DND-41 (cell line): ENCODE data around the gene RPP25L.
A peak's percentile ranks its signal among the peaks of the same experiment; 100 is the strongest.
"Not testable (repeated sequence)": the region's sequence is repeated elsewhere in the genome, so short reads cannot be mapped to it uniquely, and the experiment has no call there.

Source experiments
- ATAC-seq: fragments of 200-7000 bp; cut with Tn5 transposase; 3 replicates; pipeline ENCODE4 v1.9.1; 2021; ENCODE audit warnings: low read depth; ENCODE audit not compliant: insufficient read depth
- DNase-seq: peaks from one replicate; pipeline ENCODE4 v3.0.0-alpha.2; 2020
- H2AFZ ChIP-seq: 2 replicates; pipeline ENCODE4 v1.6.0; 2012; ENCODE audit warnings: low read depth, low read length
- H3K27ac ChIP-seq: 2 replicates; pipeline ENCODE4 v1.5.1; 2012; ENCODE audit warnings: low read length, inconsistent platforms
- H3K27me3 ChIP-seq: fragments of 200-600 bp; sonication (generic); 2 replicates; pipeline ENCODE4 v1.6.0; 2012; ENCODE audit warnings: low read length, mild to moderate bottlenecking, inconsistent platforms; ENCODE audit not compliant: insufficient read depth, poor library complexity
- H3K36me3 ChIP-seq: 2 replicates; pipeline ENCODE4 v1.5.1; 2012; ENCODE audit warnings: low read length, inconsistent platforms; ENCODE audit not compliant: insufficient read depth
- H3K4me1 ChIP-seq: 2 replicates; pipeline ENCODE4 v1.5.1; 2012; ENCODE audit warnings: mild to moderate bottlenecking, low read length; ENCODE audit not compliant: insufficient read depth
- H3K4me2 ChIP-seq: 2 replicates; pipeline ENCODE4 v1.6.0; 2012; ENCODE audit warnings: mild to moderate bottlenecking, moderate library complexity, low read length, inconsistent platforms; ENCODE audit not compliant: insufficient read depth
- H3K4me3 ChIP-seq, 2 experiments: fragments of 200-600 bp in 1 of 2; shearing (Covaris generic) in 1 of 2; 2 replicates each; pipeline ENCODE4 v1.5.1; 2012 to 2016; ENCODE audit warnings: inconsistent platforms in 2 of 2, low read length in 2 of 2, mild to moderate bottlenecking in 2 of 2, low read depth in 1 of 2, moderate library complexity in 1 of 2
- H3K79me2 ChIP-seq: 2 replicates; pipeline ENCODE4 v1.6.0; 2012; ENCODE audit warnings: low read length, inconsistent platforms; ENCODE audit not compliant: insufficient read depth
- H3K9ac ChIP-seq: 2 replicates; pipeline ENCODE4 v1.6.0; 2012; ENCODE audit warnings: low read depth, mild to moderate bottlenecking, inconsistent platforms, low read length, moderate library complexity
- H3K9me3 ChIP-seq: 2 replicates; pipeline ENCODE4 v1.5.1; 2012; ENCODE audit warnings: low read length, moderate library complexity, mild to moderate bottlenecking, inconsistent platforms; ENCODE audit not compliant: insufficient read depth, severe bottlenecking
- H4K20me1 ChIP-seq: 2 replicates; pipeline ENCODE4 v1.6.0; 2012; ENCODE audit warnings: low read length; ENCODE audit not compliant: insufficient read depth
- CTCF ChIP-seq: IDR thresholded peaks from 2 replicates; pipeline ENCODE4 v1.5.1; 2012; ENCODE audit warnings: borderline replicate concordance, low read length, moderate library complexity, mild to moderate bottlenecking; ENCODE audit not compliant: poor library complexity, severe bottlenecking; ENCODE audit errors: extremely low read depth
- EZH2 ChIP-seq: IDR thresholded peaks from 3 replicates; pipeline ENCODE4 v1.6.1; 2012; ENCODE audit warnings: borderline replicate concordance, low read depth, mild to moderate bottlenecking, moderate library complexity, low read length, inconsistent platforms; ENCODE audit not compliant: severe bottlenecking

The RPP25L gene

GRCh38 chr9:34644766-34645314 lies 32.9 kb upstream of the RPP25L start:
- Histone ChIP-seq H3K9me3 (no peaks in the 10 kb centered on the region), H3K4me3 (no peak overlapping the region), H3K4me2 (no peak overlapping the region), H3K27me3 (no peaks in the 10 kb centered on the region), H3K36me3 (peaks cover 25% of the 10 kb centered on the region), H2AFZ (no peak overlapping the region), H4K20me1 (0 out of 2 replicates have a peak, but pooled peaks cover 3% of the 10 kb centered on the region), H3K79me2 (peaks cover 16% of the 10 kb centered on the region), H3K9ac (no peak overlapping the region), H3K4me1 (peaks cover 26% of the 10 kb centered on the region), H3K27ac (no peak overlapping the region)
- DNase-seq (no peak), ATAC-seq (no peak)
- no peak for TF ChIP-seq EZH2
- no peak for TF ChIP-seq CTCF

DNA sequence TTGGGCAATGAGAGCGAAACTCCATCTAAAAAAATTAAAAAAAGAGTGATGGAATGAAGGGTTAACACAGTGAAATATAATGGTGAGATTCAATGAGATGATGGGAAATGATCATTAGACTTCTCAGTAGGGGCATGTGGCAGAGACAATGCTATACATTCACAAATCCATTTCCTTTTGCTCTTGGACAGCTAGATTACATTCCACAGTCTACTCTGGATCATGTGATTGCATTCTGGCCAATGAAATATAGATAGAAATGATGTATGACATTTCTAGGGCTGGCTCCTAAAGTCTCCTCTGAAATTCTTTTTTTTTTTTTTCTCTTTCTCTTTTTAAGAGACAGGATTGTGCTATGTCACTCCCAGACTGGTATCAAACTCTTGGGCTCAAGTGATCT lies 30.8 kb upstream of the RPP25L start:
- H3K27ac ChIP-seq: no peak overlapping the region
- no peak for ATAC-seq

DNA sequence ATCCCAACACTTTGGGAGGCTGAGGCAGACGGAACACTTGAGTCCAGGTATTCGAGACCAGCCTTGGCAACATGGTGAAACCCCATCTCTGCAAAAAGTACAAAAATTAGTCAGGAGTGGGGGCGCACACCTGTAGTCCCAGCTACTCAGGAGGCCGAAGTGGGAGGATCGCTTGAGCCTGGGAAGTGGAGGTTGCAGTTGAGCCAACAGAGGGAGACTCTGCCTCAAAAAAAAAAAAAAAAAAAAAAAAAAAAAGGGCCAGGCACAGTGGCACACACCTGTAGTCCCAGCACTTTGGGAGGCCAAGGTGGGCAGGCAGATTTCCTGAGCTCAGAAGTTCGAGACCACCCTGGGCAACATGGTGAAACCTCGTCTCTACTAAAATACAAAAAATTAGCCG lies 27.4 kb upstream of the RPP25L start:
- peaks cover 15% of the 10 kb centered on the region for H3K36me3 ChIP-seq
- not testable (repeated sequence) for H3K9me3 ChIP-seq, H3K4me3 ChIP-seq, DNase-seq, ATAC-seq, H3K27ac ChIP-seq, H3K9ac ChIP-seq, H3K4me2 ChIP-seq, H3K27me3 ChIP-seq, H2AFZ ChIP-seq
- H3K4me1 ChIP-seq: peaks cover 33% of the 10 kb centered on the region
- H3K79me2 ChIP-seq: peaks cover 25% of the 10 kb centered on the region
- H4K20me1 ChIP-seq: peaks cover 13% of the 10 kb centered on the region

More for the DNA sequence above, 30.8 kb upstream of the RPP25L start:
- Histone ChIP-seq H3K4me1 (peaks cover 25% of the 10 kb centered on the region), H3K36me3 (peaks cover 4% of the 10 kb centered on the region; the same call in 1 of the 2 replicates), H2AFZ (no peak overlapping the region), H3K4me3 (no peak overlapping the region), H3K27me3 (no peaks in the 10 kb centered on the region), H3K9ac (no peak overlapping the region), H3K79me2 (peaks cover 12% of the 10 kb centered on the region), H3K9me3 (no peaks in the 10 kb centered on the region), H4K20me1 (0 out of 2 replicates have a peak, but pooled peaks cover 3% of the 10 kb centered on the region), H3K4me2 (no peak overlapping the region)
- TF ChIP-seq EZH2: no peak
- no peak for TF ChIP-seq CTCF
- no peak for DNase-seq

GRCh38 chr9:34638138-34638445 lies 26.2 kb upstream of the RPP25L start:
- no peaks in the 10 kb centered on the region for H3K27me3 ChIP-seq
- peak overlapping the region; percentile 88 for H3K9ac ChIP-seq
- peaks cover 15% of the 10 kb centered on the region for H3K36me3 ChIP-seq
- peak overlapping the region; percentile 50 to 69; a peak in 3 of 4 replicates for H3K4me3 ChIP-seq
- H3K4me2 ChIP-seq: peak overlapping the region; percentile 87
- ATAC-seq: no peak
- peak overlapping the region; percentile 76 for H3K27ac ChIP-seq
- H3K79me2 ChIP-seq: peaks cover 25% of the 10 kb centered on the region
- TF ChIP-seq CTCF: no peak
- TF ChIP-seq EZH2: no peak
- DNase-seq: no peak
- H3K9me3 ChIP-seq: no peaks in the 10 kb centered on the region
- peaks cover 16% of the 10 kb centered on the region for H4K20me1 ChIP-seq
- peaks cover 33% of the 10 kb centered on the region for H3K4me1 ChIP-seq
- H2AFZ ChIP-seq: peak overlapping the region; percentile 87
